HCT116 (cell line): ENCODE measurements around the gene BEND7.

Experiments used
- CEBPB ChIP-seq: IDR thresholded peaks from 2 replicates; pipeline ENCODE4 v1.6.1; 2012; ENCODE audit warnings: low read depth
- ELF1 ChIP-seq: IDR thresholded peaks from 2 replicates; pipeline ENCODE4 v1.6.1; 2012; ENCODE audit warnings: low read depth, borderline replicate concordance
- EZH2 ChIP-seq: fragments of 200-600 bp; sonication (generic); IDR thresholded peaks from 2 replicates; pipeline ENCODE4 v1.6.1; 2017; ENCODE audit warnings: antibody characterized with exemption, mixed run types
- EZH2phosphoT487 ChIP-seq: fragments of 200-600 bp; IDR thresholded peaks from 2 replicates; pipeline ENCODE4 v1.6.1; 2018; ENCODE audit warnings: antibody characterized with exemption, borderline replicate concordance
- POLR2A ChIP-seq: IDR thresholded peaks from 2 replicates; pipeline ENCODE4 v1.7.0; 2011; ENCODE audit warnings: borderline replicate concordance; ENCODE audit not compliant: insufficient read depth, insufficient read length; ENCODE audit errors: extremely low read depth
- POLR2AphosphoS5 ChIP-seq: IDR thresholded peaks from 2 replicates; pipeline ENCODE4 v1.6.1; 2011; ENCODE audit warnings: mild to moderate bottlenecking, low read depth, low read length, moderate library complexity
- RAD21 ChIP-seq: IDR thresholded peaks from 2 replicates; pipeline ENCODE4 v1.6.1; 2012; ENCODE audit warnings: low read depth, mild to moderate bottlenecking
- SIN3A ChIP-seq: IDR thresholded peaks from 2 replicates; pipeline ENCODE4 v1.6.1; 2012; ENCODE audit warnings: low read depth
- SP1 ChIP-seq: IDR thresholded peaks from 2 replicates; pipeline ENCODE4 v1.6.1; 2012; ENCODE audit warnings: low read depth
- SRF ChIP-seq: IDR thresholded peaks from 2 replicates; pipeline ENCODE4 v1.6.1; 2012; ENCODE audit warnings: low read depth
- TF ChIP-seq, protein P1 (sequence below), 3 experiments: fragments of 200-600 bp in 1 of 3; sonication (generic) in 1 of 3; IDR thresholded peaks in 2 of 3; conservative IDR thresholded peaks in 1 of 3; 2 replicates each; pipeline ENCODE4 v1.5.1; 2012 to 2017; ENCODE audit warnings: low read depth in 2 of 3, low read length in 2 of 3, antibody characterized with exemption in 1 of 3, borderline replicate concordance in 1 of 3, control low read depth in 1 of 3, mild to moderate bottlenecking in 1 of 3, mixed read lengths in 1 of 3, mixed run types in 1 of 3, moderate library complexity in 1 of 3; ENCODE audit not compliant: insufficient read depth in 1 of 3
- TF ChIP-seq, protein P2 (sequence below): IDR thresholded peaks from 2 replicates; pipeline ENCODE4 v1.6.1; 2012; ENCODE audit warnings: low read depth

DNA sequence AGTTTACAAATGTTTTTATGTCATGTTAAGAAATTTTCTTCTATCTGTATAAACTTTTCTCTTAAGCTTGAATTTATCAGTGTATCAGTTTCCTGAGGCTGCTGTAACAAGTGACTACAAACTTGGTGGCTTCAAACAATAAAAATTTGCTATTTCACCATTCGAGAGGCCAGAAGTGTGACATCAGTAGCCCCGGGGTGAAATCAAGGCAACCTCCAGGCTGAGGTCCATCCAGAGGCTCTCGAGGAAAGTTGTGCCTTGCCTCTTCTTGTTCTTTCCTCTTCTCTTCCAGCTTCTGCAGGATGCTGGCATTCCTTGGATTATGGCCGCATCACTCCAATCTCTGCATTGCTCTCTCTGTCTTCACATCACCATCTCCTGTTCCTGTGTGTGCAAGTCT lies 6.5 kb upstream of the BEND7 start:
- TF ChIP-seq EZH2 (no peak), POLR2A (no peak), ELF1 (no peak), RAD21 (no peak), EZH2phosphoT487 (no peak), POLR2AphosphoS5 (no peak), CEBPB (no peak), SIN3A (no peak), SP1 (no peak), SRF (no peak)
- TF ChIP-seq, protein P1, sequence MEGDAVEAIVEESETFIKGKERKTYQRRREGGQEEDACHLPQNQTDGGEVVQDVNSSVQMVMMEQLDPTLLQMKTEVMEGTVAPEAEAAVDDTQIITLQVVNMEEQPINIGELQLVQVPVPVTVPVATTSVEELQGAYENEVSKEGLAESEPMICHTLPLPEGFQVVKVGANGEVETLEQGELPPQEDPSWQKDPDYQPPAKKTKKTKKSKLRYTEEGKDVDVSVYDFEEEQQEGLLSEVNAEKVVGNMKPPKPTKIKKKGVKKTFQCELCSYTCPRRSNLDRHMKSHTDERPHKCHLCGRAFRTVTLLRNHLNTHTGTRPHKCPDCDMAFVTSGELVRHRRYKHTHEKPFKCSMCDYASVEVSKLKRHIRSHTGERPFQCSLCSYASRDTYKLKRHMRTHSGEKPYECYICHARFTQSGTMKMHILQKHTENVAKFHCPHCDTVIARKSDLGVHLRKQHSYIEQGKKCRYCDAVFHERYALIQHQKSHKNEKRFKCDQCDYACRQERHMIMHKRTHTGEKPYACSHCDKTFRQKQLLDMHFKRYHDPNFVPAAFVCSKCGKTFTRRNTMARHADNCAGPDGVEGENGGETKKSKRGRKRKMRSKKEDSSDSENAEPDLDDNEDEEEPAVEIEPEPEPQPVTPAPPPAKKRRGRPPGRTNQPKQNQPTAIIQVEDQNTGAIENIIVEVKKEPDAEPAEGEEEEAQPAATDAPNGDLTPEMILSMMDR (IDR thresholded peaks at IDR 0.05 in 2 of 3, conservative IDR thresholded peaks at IDR 0.05 in 1 of 3; ENCODE audit: borderline replicate concordance in 1 of 3, insufficient read depth in 1 of 3, low read depth in 2 of 3, low read length in 2 of 3), result no peak
- TF ChIP-seq, protein P2, sequence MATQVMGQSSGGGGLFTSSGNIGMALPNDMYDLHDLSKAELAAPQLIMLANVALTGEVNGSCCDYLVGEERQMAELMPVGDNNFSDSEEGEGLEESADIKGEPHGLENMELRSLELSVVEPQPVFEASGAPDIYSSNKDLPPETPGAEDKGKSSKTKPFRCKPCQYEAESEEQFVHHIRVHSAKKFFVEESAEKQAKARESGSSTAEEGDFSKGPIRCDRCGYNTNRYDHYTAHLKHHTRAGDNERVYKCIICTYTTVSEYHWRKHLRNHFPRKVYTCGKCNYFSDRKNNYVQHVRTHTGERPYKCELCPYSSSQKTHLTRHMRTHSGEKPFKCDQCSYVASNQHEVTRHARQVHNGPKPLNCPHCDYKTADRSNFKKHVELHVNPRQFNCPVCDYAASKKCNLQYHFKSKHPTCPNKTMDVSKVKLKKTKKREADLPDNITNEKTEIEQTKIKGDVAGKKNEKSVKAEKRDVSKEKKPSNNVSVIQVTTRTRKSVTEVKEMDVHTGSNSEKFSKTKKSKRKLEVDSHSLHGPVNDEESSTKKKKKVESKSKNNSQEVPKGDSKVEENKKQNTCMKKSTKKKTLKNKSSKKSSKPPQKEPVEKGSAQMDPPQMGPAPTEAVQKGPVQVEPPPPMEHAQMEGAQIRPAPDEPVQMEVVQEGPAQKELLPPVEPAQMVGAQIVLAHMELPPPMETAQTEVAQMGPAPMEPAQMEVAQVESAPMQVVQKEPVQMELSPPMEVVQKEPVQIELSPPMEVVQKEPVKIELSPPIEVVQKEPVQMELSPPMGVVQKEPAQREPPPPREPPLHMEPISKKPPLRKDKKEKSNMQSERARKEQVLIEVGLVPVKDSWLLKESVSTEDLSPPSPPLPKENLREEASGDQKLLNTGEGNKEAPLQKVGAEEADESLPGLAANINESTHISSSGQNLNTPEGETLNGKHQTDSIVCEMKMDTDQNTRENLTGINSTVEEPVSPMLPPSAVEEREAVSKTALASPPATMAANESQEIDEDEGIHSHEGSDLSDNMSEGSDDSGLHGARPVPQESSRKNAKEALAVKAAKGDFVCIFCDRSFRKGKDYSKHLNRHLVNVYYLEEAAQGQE, result no peak
